GM19463 (cell line): ENCODE results near the gene MED12L.

Experiments
- ATAC-seq: cut with Tn5 transposase; IDR thresholded peaks from one replicate; pipeline ENCODE4 v1.9.1; 2021; ENCODE audit warnings: mild to moderate bottlenecking, moderate library complexity; ENCODE audit not compliant: unreplicated experiment

Gene MED12L

GRCh38 chr3:151483488-151483887, 398.0 kb downstream of the MED12L start:
- ATAC-seq: no peak

GRCh38 chr3:151483961-151484520, 398.6 kb downstream of the MED12L start:
- ATAC-seq: no peak
